Jurkat, Clone E6-1 (cell line): ENCODE measurements around the gene THRB.

Source experiments
- DNase-seq: peaks from one replicate; pipeline ENCODE4 v3.0.0-alpha.2; 2011; ENCODE audit warnings: low read depth, low spot score
- H3K4me3 ChIP-seq: 2 replicates; pipeline ENCODE4 v1.5.1; 2011; ENCODE audit warnings: mild to moderate bottlenecking, low read length, control low read depth, moderate library complexity

THRB gene

DNA sequence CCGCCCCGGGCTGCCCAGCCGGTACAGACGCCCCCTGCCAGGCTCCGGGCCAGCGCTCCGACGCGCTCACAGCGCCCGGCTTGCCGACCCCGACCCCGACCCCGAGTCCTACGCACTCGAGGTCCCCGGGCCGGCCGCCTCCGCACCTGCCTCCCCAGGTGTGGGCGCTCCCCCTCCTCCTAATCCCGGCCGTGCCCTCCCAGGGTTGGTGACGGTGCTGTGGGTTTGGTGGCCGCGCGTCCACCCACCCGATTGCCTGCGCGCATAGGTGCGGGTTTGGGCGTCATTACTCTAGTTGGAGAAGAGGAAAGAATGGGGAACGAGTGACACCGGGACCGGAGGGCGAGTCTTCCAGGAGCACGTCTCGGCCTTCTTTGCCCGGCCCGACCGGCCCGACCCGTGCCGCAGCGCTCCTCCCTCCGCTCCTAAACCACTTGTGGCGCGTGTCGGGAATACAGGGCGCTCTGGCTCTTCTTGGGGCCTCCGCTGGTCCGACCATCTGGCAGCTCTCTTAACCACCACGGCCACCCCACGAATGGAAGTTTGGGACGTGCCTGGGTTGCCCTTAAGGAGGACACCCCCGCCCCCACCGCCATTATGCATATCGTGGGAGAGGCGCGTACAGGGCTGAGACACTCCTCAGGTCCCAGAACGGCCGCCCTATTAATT, 810 bp upstream of the THRB start:
- no peak for DNase-seq
- no peak overlapping the region for H3K4me3 ChIP-seq

GRCh38 chr3:24493746-24494617, 668 bp downstream of the THRB start:
- H3K4me3 ChIP-seq = no peak overlapping the region
- DNase-seq = no peak

DNA sequence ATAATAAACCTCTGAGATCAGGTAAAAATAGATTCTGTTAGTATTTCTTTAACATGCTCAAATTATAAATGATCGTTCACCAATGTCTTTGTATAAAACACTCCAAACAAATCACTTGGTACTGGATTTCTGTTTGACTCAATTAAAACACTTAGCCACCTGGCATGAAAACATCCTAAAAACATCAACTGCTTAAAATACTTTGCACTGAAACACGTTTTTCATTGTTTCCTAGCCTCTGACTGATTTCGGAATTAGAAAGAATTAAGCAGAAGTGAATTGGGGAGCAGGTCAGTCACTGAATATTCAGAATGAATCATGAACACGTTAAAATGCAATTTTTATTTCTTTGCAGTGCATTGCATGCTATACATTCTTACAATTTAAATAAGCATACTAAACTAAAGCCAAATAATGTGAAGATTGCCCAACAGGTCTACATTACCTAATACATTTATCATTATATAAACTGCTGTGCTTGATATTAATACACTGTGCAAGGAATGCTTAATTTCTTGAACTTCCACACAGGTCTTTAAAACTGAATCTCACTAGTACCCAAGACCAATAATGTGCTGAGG, 1.6 kb downstream of the THRB start:
- DNase-seq = no peak
- H3K4me3 ChIP-seq = no peak overlapping the region

- no peak overlapping the region for H3K4me3 ChIP-seq
- no peak for DNase-seq
These were observed 4.5 kb downstream of the THRB start for GRCh38 chr3:24490151-24490550.

DNA sequence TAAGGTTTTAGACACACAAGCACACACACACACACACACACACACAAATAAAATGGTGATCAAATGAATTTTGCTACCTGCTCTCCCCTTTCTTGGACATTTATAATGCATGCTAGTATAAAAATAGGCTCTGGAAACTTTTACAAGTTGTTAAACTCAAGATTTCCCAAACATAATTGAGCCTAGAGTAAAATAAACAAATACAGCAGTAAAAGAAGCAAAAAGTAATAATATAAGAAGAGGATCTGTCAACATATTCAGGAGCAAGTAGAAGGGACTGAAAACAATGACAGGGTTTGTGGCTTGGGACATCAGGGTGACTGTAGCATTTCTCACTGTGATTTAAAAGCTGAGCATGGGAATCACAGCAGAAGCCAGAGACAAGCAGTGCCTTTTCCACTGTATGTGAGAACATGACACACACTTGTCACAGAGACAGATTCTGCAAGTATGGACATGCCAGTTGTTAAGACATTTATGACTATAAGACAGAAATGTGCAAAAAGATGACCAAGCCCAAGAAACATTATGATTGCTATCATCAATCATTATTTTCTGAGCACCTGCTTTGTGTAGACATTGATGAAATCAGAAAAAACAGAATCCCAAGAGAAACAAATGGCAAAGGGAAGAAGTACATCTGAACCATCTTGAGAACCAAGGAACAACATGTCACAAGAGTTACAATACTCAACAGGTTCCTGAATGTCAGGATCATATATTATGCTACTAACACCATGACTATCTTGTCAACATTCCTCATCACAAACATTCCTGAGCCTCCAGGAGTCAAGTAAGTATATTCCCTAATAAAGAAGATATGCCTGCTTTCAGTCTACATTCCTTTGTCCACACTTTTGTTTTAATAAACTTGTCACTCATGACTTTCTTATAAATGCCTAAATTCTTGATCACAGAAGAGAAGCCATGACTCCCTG, 7.1 kb downstream of the THRB start:
- no peak for DNase-seq
- H3K4me3 ChIP-seq = no peak overlapping the region

DNA sequence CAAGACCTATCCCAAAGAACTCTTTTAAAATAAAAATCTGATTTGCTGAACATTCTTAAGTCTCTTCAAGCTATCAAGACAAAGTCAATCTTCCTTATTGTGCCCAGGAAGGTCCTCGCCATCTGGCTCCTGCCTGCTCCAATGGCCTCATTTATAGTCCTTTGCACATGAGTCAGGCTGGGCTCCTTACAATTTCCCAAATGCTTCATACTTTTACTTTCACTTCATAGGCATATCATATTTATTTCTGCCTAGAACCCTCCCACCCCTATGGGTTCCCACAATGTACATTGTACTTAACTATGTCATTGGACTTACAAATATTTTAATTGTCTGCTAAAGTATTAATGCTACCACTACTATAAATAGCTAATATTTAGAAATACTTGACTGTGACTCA, 9.1 kb downstream of the THRB start:
- no peak overlapping the region for H3K4me3 ChIP-seq
- no peak for DNase-seq

GRCh38 chr3:24483873-24484272, 10.8 kb downstream of the THRB start:
- no peak for DNase-seq
- no peak overlapping the region for H3K4me3 ChIP-seq

GRCh38 chr3:24482096-24482705, 12.4 kb downstream of the THRB start:
- no peak for DNase-seq
- H3K4me3 ChIP-seq = no peak overlapping the region

DNA sequence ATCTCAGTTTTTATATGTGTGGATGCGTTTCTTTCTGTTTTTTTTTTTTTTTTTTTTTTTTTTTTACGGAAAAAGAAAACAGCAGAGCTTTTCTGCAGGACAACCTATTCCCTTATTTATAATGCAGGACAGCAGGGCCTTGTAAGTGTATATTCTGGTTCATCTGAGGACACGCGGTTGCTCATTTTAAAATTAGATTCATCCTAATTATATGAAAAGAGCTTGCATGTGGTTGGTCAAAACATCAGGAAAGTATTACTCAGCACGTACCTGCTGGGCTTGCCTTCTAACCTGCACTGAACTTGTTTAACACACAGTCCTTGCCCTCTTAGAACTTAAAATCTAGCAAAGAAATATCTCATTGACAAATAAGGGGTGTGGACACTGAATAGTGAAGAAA, 13.5 kb downstream of the THRB start:
- no peak overlapping the region for H3K4me3 ChIP-seq
- DNase-seq = no peak

DNA sequence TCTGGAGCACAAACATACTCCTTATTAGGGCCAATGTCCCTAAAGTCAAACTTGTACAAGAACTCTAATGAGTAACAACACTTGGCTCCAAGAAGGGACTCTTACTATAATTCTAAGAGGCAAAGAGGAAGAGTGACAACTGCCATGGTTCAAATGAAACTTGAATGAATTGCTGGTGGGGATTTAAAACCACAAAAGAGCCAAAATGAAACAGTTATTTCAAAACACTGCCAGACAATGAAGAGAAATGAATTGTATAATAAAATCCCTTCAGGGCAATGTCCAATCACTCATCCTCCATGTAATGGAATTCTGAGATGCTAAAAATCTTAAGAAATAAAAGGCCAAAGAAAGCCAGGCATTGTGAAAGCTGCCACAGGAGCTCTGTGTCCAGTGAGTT, 14.2 kb downstream of the THRB start:
- no peak overlapping the region for H3K4me3 ChIP-seq
- no peak for DNase-seq

- H3K4me3 ChIP-seq = no peak overlapping the region
- no peak for DNase-seq
These were observed 14.8 kb downstream of the THRB start for GRCh38 chr3:24479816-24480215.

GRCh38 chr3:24476871-24477656, 17.6 kb downstream of the THRB start:
- H3K4me3 ChIP-seq = no peak overlapping the region
- no peak for DNase-seq

GRCh38 chr3:24475925-24476324, 18.7 kb downstream of the THRB start:
- DNase-seq = no peak
- H3K4me3 ChIP-seq = no peak overlapping the region

DNA sequence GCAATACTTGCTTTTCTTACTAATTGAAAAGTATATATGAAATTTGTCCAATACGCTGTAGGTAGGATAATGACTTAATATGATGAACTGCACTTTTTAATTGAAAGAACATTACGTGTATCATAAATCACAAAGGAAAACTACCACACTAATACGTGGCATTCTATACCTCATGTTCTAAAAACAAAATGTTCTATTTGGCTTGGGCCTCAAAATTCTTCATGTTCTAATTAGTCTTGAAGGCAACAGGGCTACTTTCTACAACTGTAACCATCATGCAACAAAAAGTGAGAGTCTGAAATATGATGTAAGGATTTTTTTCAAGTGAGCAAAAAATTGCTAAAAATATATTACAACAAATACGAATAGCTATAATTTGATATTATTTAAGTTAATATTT, 19.8 kb downstream of the THRB start:
- no peak overlapping the region for H3K4me3 ChIP-seq
- DNase-seq = no peak

DNA sequence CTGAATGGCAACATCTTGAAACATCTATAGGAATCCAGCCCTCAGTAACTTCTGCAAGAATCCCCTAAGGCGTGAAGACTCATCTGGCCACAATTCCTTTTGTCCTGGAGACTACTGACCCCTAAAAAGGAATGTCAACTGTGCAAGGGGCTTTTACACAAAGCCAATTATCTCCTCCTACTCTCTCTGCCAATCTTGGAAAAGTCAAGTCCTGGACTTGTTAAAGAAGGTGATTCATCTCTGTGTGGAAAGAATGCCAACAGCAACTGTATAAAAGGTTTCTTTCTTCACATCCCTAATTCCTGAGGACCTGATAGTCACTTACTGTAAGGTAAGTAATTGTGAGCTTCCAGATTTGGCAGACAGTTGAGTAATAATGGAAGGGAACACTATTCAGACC, 22.3 kb downstream of the THRB start:
- no peak overlapping the region for H3K4me3 ChIP-seq
- DNase-seq = no peak

- DNase-seq = no peak
- H3K4me3 ChIP-seq = no peak overlapping the region
These were observed 23.2 kb downstream of the THRB start for GRCh38 chr3:24471486-24471885.

GRCh38 chr3:24470277-24470676, 24.4 kb downstream of the THRB start:
- DNase-seq = no peak
- no peak overlapping the region for H3K4me3 ChIP-seq

DNA sequence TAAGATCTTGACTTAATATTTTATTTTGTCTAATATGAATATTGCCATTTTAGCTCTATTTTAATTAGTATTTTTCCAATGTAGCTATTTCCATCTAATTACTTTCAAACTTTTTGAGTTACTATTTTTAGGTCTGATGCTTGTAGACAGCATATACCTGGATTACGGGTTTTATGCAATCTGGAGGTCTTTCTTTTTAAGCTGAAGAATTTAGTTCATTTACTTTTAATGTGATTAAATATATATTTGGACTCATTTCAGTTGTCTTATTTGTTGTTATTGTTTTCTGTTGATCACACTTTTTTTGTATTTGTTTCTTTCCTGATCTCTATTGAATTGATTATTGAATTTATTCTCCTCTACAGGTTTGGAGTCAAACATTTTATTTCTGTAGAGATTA, 30.3 kb downstream of the THRB start:
- H3K4me3 ChIP-seq = no peak overlapping the region
- no peak for DNase-seq
